IPS-NIHi11 (cell line): ENCODE results near the gene ZNF561.
"Not testable (repeated sequence)": the region's sequence is repeated elsewhere in the genome, so short reads cannot be mapped to it uniquely, and the experiment has no call there.

Experiments used
- DNase-seq: peaks from one replicate; pipeline ENCODE4 v3.0.0; 2012; ENCODE audit warnings: mixed read lengths, low spot score

ZNF561 gene

GRCh38 chr19:9621156-9622037, at the start of gene ZNF561:
TSS of gene ZNF561 (minus strand) at chr19:9621232. CDS start at chr19:9619456, 1,776 bp downstream.
- peak; percentile 86 for DNase-seq

GRCh38 chr19:9668544-9668943, 47.5 kb upstream of the ZNF561 start:
- no peak for DNase-seq

DNA sequence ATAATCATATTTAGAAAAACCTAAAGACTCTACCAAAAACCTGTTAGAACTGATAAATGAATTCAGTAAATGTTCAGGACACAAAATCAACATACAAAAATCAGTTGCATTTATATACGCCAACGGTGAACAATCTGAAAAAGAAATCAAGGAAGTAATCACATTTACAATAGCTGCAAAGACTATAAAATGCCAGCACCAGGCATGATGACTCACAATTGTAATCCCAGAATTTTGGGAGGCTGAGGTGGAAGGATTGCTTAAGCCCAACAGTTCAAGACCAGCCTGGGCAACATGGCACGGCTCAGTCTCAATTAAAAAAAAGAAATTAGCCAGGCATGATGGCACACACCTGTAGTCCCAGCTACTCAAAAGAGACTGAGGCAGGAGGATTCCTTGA, 46.9 kb upstream of the ZNF561 start:
- DNase-seq, result no peak

- DNase-seq, result no peak
Measured at GRCh38 chr19:9658769-9659168, 37.7 kb upstream of the ZNF561 start.

DNA sequence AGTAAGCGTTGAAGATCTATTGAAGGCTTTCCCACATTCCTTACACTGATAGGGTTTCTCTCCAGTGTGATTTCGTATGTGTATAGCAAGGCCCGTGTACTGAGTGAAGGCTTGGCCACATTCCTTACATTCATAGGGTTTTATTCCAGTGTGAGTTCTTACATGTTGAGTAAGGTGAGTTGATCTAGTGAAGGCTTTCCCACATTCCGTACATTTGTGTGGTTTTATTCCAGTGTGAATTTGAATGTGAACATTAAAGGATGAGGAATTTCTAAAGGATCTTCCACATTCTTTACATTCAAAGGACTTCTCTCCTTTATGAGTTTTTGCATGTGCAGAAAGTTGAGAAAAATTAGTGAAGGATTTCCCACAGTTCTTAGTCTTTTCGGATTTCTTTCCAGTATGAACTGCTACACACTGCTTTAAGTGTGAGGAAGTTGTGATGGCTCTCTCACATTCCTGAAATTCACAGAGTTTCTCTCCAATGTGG, 32.1 kb upstream of the ZNF561 start:
- not testable (repeated sequence) for DNase-seq

DNA sequence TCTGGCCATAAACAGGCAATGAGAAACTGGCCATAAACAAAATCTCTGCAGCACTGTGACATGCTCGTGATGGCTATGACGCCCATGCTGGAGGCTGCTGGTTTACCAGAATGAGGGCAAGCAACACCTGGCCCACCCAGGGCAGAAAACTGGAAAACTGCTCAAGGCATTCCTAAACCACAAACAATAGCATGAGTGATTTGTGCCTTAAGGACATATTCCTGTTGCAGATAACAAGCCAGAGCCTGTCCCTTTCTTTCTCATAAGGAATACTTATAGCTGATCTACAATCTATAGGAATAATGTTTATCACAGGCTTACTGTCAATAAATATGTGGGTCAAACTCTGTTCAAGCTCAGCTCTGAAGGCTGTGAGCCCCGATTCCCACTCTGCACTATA, 30.4 kb upstream of the ZNF561 start:
- not testable (repeated sequence) for DNase-seq

- no peak for DNase-seq
Measured at GRCh38 chr19:9650345-9650744, 29.3 kb upstream of the ZNF561 start.

DNA sequence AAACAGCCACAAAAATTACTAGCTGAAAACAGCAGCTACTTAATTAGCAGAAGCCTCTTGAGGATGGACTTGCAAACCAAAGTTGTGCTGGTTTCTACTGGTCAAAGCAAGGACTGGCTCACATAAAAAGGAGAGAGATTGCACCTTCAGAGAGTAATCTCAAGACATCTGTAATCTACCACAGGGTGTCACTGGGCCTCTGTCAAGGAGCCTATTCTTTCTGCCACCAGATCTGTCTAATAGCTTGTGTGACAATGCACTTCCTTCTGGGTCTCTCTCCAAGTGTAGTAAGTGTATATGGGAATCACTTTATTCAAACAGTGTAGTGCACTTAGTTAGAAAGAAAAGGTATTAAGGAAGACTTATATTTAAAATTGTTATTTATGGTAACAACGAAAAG, 24.4 kb upstream of the ZNF561 start:
- no peak for DNase-seq

DNA sequence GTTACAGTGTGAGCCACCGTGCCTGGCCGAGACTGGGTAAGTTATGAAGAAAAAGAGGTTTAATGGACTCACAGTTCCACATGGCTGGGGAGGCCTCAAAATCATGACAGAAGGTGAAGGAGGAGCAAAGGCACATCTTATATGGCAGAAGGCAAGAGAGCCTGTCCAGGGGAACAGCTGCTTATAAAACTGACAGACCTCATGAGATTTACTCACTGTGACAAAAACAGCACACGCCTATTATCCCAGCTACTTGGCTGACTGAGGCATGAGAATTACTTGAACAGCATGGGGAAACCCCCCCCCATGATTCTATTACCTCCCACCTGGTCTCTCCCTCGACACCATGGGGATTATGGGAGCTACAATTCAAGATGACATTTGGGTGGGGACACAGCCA, 23.4 kb upstream of the ZNF561 start:
- DNase-seq, result no peak

DNA sequence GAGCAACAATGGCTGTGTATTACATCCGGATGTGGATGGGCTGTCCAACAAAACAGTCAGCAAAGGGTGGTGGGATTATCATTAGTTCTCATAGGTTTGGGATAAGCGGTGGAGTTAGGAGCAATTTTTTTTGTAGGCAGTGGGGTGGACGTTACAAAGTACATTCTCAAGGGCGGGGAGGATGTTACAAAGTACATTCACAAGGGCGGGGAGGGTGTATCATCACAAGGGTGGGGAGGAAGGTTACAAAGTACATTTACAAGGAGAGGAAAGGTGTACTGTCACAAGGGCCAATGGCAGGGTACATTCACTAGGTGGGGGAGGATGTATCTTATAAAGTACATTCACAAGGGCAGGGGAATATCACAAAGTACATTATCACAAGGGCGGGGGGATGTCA, 20.8 kb upstream of the ZNF561 start:
- DNase-seq, result no peak

- no peak for DNase-seq
Measured at GRCh38 chr19:9640956-9641355, 19.9 kb upstream of the ZNF561 start.

GRCh38 chr19:9636018-9636417, 15.0 kb upstream of the ZNF561 start:
- no peak for DNase-seq

- no peak for DNase-seq
Measured at GRCh38 chr19:9627856-9628255, 6.8 kb upstream of the ZNF561 start.

- DNase-seq, result no peak
Measured at GRCh38 chr19:9622531-9622930, 1.5 kb upstream of the ZNF561 start.

- DNase-seq, result no peak
Measured at GRCh38 chr19:9620842-9621155, 233 bp downstream of the ZNF561 start.

- no peak for DNase-seq
Measured at GRCh38 chr19:9615844-9616243, 5.2 kb downstream of the ZNF561 start.

DNA sequence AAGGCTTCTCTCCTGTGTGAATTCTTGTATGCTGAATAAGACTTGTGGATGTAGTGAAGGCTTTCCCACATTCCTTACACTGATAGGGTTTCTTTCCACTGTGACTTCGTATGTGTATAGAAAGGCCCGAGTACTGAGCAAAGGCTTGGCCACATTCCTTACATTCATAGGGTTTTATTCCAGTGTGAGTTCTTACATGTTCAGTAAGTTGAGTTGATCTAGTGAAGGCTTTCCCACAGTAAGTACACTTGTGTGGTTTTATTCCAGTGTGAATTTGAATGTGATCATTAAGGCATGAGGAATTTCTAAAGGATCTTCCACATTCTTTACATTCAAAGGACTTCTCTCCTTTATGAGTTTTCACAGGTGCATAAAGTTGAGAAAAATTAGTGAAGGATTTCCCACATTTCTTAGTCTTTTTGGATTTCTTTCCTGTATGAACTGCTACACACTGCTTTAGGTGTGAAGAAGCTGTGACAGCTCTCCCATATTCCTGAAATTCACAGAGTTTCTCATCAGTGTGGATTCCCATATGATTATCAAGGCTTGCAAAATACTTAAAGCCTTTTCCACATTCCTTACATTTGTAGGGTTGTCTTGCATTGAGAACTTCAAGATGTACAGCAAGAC, 10.4 kb downstream of the ZNF561 start:
- no peak for DNase-seq

GRCh38 chr19:9608912-9609311, 12.1 kb downstream of the ZNF561 start:
- DNase-seq, result no peak

- DNase-seq, result no peak
Measured at GRCh38 chr19:9597027-9597426, 24.0 kb downstream of the ZNF561 start.

GRCh38 chr19:9586764-9587163, 34.3 kb downstream of the ZNF561 start:
- peak; percentile 35 for DNase-seq

- peak; percentile 86 for DNase-seq
Measured at GRCh38 chr19:9584073-9584833, 36.8 kb downstream of the ZNF561 start, which contains the start of gene ZNF121. TSS of gene ZNF121 (minus strand) at chr19:9584504. CDS start at chr19:9568097, 16,407 bp downstream.

DNA sequence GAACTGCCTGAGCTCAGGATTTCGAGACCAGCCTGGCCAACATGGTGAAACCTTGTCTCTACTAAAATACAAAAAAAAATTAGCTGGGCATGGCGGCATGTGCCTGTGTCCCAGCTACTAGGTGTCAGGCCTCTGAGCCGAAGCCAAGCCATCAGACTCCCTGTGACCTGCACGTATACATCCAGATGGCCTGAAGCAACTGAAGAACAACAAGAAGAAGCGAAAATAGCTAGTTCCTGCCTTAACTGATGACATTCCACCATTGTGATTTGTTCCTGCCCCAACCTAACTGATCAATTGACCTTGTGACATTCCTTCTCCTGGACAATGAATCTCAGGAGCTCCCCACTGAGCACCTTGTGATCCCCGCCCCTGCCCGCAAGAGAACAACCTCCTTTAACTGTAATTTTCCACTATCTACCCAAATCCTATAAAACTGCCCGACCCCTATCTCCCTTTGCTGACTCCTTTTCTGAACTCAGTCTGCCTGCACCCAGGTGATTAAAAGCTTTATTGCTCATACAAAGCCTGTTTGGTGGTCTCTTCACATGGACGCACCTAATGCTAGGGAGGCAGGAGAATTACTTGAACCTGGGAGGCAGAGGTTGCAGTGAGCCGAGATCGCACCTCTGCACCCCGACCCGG, 38.8 kb downstream of the ZNF561 start:
- DNase-seq, result not testable (repeated sequence)
